Esophagus muscularis mucosa (tissue), 4 donors: ENCODE measurements around the gene TENM4.

Source experiments
- EP300 ChIP-seq: sonication (generic); formaldehyde crosslinking; IDR thresholded peaks from one replicate; pipeline ENCODE4 v1.6.1; 2017; ENCODE audit warnings: antibody characterized with exemption
- POLR2A ChIP-seq: fragments of 450-650 bp; IDR thresholded peaks from one replicate; pipeline ENCODE4 v1.6.1; 2017; ENCODE audit warnings: antibody characterized with exemption, moderate library complexity, mild to moderate bottlenecking, low read depth
- TF ChIP-seq, protein P1 (sequence below), 3 experiments: fragments of 200-600 bp in 2 of 3; fragments of 450-650 bp in 1 of 3; sonication (generic) in 2 of 3; IDR thresholded peaks; one replicate each; pipeline ENCODE4 v1.5.1; 2017 to 2019; ENCODE audit warnings: antibody characterized with exemption in 3 of 3, mild to moderate bottlenecking in 2 of 3, moderate library complexity in 1 of 3

DNA sequence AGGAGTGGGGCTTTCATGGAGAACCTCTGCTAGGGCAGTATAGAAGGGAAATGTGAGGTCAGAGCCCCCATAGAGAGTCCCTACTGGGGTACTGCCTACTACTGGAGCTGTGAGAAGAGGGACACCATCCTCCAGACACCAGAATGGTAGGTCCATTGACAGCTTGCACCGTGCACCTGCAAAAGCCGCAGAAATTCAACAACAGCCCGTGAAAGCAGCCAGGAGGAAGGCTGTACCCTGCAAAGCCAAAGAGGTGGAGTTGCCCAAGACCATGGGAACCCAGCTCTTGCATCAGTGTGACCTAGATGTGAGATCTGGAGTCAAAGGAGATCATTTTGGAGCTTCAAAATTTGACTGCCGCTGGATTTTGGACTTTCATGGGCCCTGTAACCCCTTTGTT is 245.6 kb downstream of the TENM4 start:
- TF ChIP-seq POLR2A (no peak), EP300 (no peak)
- TF ChIP-seq, protein P1, sequence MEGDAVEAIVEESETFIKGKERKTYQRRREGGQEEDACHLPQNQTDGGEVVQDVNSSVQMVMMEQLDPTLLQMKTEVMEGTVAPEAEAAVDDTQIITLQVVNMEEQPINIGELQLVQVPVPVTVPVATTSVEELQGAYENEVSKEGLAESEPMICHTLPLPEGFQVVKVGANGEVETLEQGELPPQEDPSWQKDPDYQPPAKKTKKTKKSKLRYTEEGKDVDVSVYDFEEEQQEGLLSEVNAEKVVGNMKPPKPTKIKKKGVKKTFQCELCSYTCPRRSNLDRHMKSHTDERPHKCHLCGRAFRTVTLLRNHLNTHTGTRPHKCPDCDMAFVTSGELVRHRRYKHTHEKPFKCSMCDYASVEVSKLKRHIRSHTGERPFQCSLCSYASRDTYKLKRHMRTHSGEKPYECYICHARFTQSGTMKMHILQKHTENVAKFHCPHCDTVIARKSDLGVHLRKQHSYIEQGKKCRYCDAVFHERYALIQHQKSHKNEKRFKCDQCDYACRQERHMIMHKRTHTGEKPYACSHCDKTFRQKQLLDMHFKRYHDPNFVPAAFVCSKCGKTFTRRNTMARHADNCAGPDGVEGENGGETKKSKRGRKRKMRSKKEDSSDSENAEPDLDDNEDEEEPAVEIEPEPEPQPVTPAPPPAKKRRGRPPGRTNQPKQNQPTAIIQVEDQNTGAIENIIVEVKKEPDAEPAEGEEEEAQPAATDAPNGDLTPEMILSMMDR (IDR thresholded peaks at IDR 0.05), result no peak
